Chondrocyte (in vitro differentiated cells): ENCODE measurements around the gene C3orf18. TPM values are rescaled to one million over a fixed set of nuclear protein-coding genes. Genes with fewer than 3 reads are reported as not detected.
A peak's percentile ranks its signal among the peaks of the same experiment; 100 is the strongest.

Experiments
- DNase-seq: peaks from one replicate; pipeline ENCODE4 v3.0.0; 2021; ENCODE audit warnings: mixed read lengths, low spot score
- H3K27ac Mint-ChIP-seq: one replicate; pipeline ENCODE4 v1.8.0; 2021; ENCODE audit warnings: mild to moderate bottlenecking, moderate library complexity, mixed read lengths; ENCODE audit not compliant: unreplicated experiment
- H3K27me3 Mint-ChIP-seq: 2 replicates; pipeline ENCODE4 v1.8.0; 2021; ENCODE audit warnings: low read depth, mixed read lengths
- H3K36me3 Mint-ChIP-seq: 2 replicates; pipeline ENCODE4 v1.8.0; 2021; ENCODE audit warnings: low read depth, mixed read lengths
- H3K4me1 Mint-ChIP-seq: 2 replicates; pipeline ENCODE4 v1.8.0; 2021; ENCODE audit warnings: low read depth, mild to moderate bottlenecking, mixed read lengths
- H3K4me3 Mint-ChIP-seq: one replicate; pipeline ENCODE4 v1.8.0; 2021; ENCODE audit warnings: mild to moderate bottlenecking, moderate library complexity, mixed read lengths; ENCODE audit not compliant: unreplicated experiment
- H3K9me3 Mint-ChIP-seq: 2 replicates; pipeline ENCODE4 v1.8.0; 2021; ENCODE audit warnings: low read depth, mixed read lengths
- total RNA-seq: library from RNA; stranded (reverse); gene quantifications from 3 replicates; pipeline ENCODE4 v1.2.1, GENCODE V29; 2021
- TF ChIP-seq, protein P1 (sequence below): fragments of 200-600 bp; sonication (generic); IDR thresholded peaks from 2 replicates; pipeline ENCODE4 v1.5.0; 2021; ENCODE audit warnings: antibody characterized with exemption, mild to moderate bottlenecking, moderate library complexity

Gene C3orf18
- total RNA-seq, 1 donor from 2014 or later = 5.8 TPM

DNA sequence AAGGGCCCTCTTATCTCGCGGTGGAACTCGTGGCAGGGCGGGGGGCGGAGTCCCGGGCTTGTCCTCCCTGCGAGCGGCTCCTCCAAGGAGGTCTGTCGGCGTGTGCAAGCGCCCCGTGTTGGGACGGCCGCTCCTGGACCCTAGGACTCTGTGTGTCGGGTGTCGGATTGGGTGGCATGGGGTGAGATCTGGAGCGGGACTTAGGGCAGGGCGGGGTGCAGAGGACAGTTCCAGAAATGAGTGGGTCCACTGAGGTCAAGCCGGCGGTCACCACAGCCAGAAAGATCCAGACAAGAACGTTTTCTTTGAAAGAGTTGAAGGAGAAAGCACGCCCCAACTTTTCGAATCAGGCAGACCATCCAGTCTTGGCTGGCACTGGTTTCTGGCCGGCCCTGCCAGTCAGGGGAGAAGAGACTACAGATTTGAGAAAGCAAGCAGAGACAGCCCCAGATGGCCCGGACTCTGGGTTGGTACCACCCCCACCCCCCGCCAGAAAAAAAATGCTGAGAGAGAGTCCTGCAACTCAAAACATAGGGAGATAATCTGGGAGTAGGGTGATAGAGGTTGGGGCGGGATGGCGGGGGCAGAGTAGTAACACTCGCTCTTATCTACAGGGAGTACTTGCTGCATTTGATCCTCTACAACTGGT is 44.8 kb upstream of the C3orf18 start:
- Mint-ChIP-seq H3K27me3 (no peaks in the 10 kb centered on the region), H3K27ac (peak overlapping the region; percentile 68)

DNA sequence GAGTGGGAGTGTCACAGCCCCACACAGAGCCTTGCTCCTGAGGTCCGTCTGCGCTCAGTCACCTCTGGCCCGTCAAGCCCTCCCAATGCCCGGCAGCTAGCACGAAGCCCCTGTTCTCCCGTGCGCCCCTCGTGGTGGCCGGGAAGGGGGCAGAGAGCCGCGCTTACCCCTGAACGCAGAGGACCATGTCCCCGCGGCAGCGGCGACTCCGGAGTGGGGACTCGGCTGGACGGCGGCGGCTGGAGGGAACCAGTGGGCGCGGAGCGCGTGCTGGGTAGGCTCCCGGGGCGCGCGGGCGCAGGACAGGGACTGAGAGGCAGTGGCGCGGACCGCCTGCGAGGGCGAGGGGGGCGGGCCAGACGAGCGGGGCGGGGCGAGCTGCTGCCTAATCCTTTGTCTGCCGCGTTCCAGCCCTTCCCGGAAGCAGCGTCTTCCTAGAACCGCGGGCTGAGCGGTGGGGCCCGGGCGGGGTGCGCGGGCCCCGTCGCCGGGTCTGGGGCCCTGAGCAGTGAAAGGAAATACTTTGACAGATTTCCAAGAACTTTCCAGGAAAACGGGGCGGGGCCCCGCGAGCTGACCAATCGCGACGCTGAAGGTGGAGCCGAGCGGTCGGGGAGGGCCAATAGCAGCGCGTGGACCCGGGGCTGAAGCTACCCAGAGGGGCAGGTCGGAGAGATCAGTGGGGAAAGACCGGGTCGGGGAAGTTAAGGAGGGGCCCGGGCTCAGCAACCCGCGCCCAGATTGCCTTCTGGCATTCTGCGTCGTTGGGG is 44.1 kb upstream of the C3orf18 start, which contains the start of gene CISH:
Gene CISH, minus strand, starts transcription at position 311 of the 770 bp plus-strand sequence. Its CDS starts 124 bp downstream, at position 187.
- Mint-ChIP-seq H3K27ac (peak within 1 kb of the TSS; percentile 68), H3K9me3 (no peaks in the 10 kb centered on the region), H3K27me3 (no peaks in the 10 kb centered on the region), H3K4me1 (peaks cover 27% of the 10 kb centered on the region), H3K36me3 (no peaks in the 10 kb centered on the region), H3K4me3 (peak within 1 kb of the TSS; percentile 89)
- TF ChIP-seq, protein P1, sequence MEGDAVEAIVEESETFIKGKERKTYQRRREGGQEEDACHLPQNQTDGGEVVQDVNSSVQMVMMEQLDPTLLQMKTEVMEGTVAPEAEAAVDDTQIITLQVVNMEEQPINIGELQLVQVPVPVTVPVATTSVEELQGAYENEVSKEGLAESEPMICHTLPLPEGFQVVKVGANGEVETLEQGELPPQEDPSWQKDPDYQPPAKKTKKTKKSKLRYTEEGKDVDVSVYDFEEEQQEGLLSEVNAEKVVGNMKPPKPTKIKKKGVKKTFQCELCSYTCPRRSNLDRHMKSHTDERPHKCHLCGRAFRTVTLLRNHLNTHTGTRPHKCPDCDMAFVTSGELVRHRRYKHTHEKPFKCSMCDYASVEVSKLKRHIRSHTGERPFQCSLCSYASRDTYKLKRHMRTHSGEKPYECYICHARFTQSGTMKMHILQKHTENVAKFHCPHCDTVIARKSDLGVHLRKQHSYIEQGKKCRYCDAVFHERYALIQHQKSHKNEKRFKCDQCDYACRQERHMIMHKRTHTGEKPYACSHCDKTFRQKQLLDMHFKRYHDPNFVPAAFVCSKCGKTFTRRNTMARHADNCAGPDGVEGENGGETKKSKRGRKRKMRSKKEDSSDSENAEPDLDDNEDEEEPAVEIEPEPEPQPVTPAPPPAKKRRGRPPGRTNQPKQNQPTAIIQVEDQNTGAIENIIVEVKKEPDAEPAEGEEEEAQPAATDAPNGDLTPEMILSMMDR = peak; percentile 78
- DNase-seq = no peak

More for the DNA sequence above, 44.8 kb upstream of the C3orf18 start:
- Mint-ChIP-seq H3K36me3 (no peaks in the 10 kb centered on the region), H3K9me3 (no peaks in the 10 kb centered on the region), H3K4me3 (peak overlapping the region; percentile 89), H3K4me1 (peaks cover 27% of the 10 kb centered on the region)
- TF ChIP-seq, protein P1 = no peak
- DNase-seq = no peak

DNA sequence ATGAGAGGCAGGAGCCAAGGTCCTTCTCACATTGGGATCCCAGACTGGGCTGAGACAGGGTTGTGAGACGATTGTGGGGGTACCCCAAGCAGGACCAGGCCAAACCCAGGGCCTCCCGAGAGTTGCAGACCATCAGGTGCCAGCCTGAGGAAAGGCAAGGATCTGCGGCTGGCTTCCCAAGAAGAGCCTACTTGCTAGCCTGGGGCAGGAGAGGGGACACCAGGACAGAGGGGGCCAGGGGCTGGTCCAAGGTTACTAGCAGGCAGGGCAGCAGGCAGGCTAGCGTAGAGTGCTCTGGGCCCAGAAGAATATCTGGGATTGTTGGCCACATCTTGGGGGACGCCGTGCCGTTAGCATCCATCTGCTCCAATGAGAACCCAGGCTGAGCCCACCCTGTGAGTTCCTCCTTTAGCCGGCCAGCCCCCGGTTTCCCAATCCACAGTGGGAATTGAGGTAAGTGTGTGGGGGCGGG is 43.5 kb upstream of the C3orf18 start:
- TF ChIP-seq, protein P1 = no peak
- H3K36me3 Mint-ChIP-seq = no peaks in the 10 kb centered on the region
- peak overlapping the region; percentile 89 for H3K4me3 Mint-ChIP-seq

DNA sequence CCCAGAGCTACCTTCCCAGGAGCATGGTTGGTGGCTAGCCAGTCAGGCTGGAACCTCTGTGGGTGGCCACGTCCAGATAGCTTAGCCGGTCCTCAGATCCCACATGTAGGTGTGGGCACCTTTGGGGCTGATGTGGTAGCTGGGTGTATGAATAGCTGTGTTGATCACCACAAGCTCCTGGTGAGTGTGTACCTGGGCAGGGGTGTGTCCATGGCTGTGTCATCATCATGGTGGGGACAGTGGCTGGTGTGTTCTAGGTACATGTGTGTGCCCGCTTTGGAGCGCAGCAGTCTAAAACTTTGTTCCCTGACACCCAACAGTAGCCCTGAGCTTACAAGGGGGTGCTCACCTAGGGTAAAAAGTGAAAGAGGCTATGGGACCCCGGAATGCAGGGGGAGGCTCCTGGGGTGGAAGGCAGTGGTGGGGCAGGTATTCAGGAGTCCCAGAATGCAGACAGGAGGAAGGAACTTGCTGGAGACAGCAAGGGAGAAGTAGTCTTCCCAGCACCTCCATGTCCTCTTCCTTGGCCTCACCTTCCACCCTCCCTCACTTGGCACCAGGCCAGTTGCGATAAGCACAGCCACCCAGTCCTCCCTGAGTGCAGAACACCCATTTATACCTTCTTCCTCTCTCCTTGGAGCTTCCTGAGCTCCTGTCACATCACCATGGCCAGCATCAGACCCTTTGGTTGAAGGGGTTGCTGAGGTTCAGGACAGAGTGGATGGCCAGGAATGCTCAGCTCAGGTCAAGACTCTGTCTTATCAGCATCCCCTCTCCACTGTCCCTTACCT is 42.8 kb upstream of the C3orf18 start:
- Mint-ChIP-seq H3K9me3 (no peaks in the 10 kb centered on the region), H3K36me3 (no peaks in the 10 kb centered on the region), H3K4me1 (peaks cover 17% of the 10 kb centered on the region), H3K4me3 (peak overlapping the region; percentile 89), H3K27me3 (no peaks in the 10 kb centered on the region), H3K27ac (no peak overlapping the region)
- DNase-seq = no peak
- TF ChIP-seq, protein P1 = no peak

More for the DNA sequence above, 43.5 kb upstream of the C3orf18 start:
- Mint-ChIP-seq H3K27me3 (no peaks in the 10 kb centered on the region), H3K4me1 (peaks cover 21% of the 10 kb centered on the region), H3K27ac (no peak overlapping the region), H3K9me3 (no peaks in the 10 kb centered on the region)
- DNase-seq = no peak

DNA sequence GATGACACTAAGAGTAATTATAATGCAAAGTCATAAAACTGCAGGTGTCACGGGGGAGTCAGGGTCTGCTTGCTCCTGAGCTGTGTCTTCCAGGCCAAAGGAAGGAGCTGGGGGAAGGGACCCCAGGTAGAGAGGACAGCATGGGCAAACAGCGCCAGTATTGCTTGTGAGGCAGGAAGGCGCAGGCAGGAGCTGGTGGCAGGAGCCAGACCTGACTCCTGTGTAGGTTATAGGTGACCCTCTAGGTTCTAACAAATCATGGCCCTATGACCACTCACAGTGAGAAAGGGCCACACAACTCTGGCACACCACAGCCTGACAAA is 42.2 kb upstream of the C3orf18 start:
- Mint-ChIP-seq H3K36me3 (no peaks in the 10 kb centered on the region), H3K9me3 (no peaks in the 10 kb centered on the region), H3K27ac (no peak overlapping the region), H3K4me1 (peaks cover 17% of the 10 kb centered on the region), H3K27me3 (no peaks in the 10 kb centered on the region), H3K4me3 (no peak overlapping the region)
- DNase-seq = no peak
- TF ChIP-seq, protein P1 = no peak
